Motor neuron (in vitro differentiated cells): ENCODE data around the gene KRT2. TPM values are rescaled to one million over a fixed set of nuclear protein-coding genes. Genes with fewer than 3 reads are reported as not detected.

Source experiments
- ATAC-seq, 8 experiments: fragments of 200-7000 bp; cut with Tn5 transposase; replicated peaks in 6 of 8; 2 replicates each; pipeline ENCODE4 v1.8.0; 2021; ENCODE audit warnings: mild to moderate bottlenecking in 8 of 8, moderate library complexity in 8 of 8
- H3K27ac ChIP-seq, 2 donors: fragments of 250-450 bp; sonication (Bioruptor Pico); 2 replicates each; pipeline ENCODE4 v1.9.0; 2021; ENCODE audit warnings: antibody characterized with exemption in 2 of 2, mild to moderate bottlenecking in 2 of 2, moderate library complexity in 1 of 2
- H3K4me1 ChIP-seq, 2 donors: fragments of 250-450 bp; sonication (Bioruptor Pico); replicated peaks in 1 of 2; 2 replicates each; pipeline ENCODE4 v1.6.1; 2021; ENCODE audit warnings: antibody characterized with exemption in 2 of 2, mild to moderate bottlenecking in 2 of 2, moderate library complexity in 1 of 2
- H3K4me3 ChIP-seq, 5 donors: fragments of 250-450 bp; sonication (Bioruptor Pico); 2 replicates each; pipeline ENCODE4 v1.9.0; 2021; ENCODE audit warnings: antibody characterized with exemption in 5 of 5, mild to moderate bottlenecking in 5 of 5, moderate library complexity in 4 of 5
- WGBS, 10 experiments: fragments of 450-650 bp; shearing (Covaris generic); methylation state at CpG; one replicate each; pipeline ENCODE4 v1.0.0; 2022; 5-methylcytosine and 5-hydroxymethylcytosine counted together
- in situ Hi-C, 9 experiments: fragments of 400-800 bp; cut with MboI; loops; one replicate each; pipeline ENCODE4 v1.15.0; 2021; ENCODE audit warnings: low sequenced_read_pairs in 9 of 9, low pct_unique_long_range_greater_than_20kb in 2 of 9; ENCODE audit not compliant: unreplicated experiment in 9 of 9
- total RNA-seq, 8 experiments: library from RNA; unstranded; fragments of 300-600 nt; gene quantifications; 2 replicates each; pipeline versions ENCODE4 v1.2.3 to v1.2.4, GENCODE V29; 2022

The KRT2 gene
- total RNA-seq, result under 1 TPM in 4 of 8 experiments, not detected in 4; 0.08 to 0.62 (median 0.35) TPM

DNA sequence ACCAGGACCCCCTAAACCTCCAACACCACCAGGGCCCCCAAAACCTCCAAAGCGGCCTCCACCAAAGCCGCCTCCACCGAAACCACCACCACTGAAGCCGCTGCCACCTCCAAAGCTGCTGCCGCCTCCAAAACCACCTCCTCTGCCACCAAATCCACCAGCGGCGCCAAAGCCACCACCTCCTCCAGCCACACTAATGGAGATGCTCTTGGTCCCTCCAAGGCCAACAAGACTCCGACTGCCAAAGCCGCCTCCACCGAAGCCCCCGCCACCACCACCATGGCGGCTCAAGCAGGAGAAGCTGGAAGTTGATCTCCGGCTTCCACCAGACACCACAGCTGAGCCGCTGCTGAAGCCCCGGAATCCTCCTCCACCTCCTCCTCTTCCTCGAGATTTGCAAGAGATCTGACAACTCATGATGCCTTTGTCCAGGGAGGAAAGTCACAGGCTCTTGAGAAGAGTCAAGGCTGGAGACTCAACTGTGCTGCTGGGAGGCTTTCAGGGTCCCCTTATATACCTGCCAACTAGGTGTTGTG is at the start of gene KRT2:
TSS of gene KRT2 (minus strand) at position 486 of the 536 bp plus-strand sequence. CDS start at position 417, 69 bp downstream.
- Histone ChIP-seq H3K4me1 (no peaks in the 10 kb centered on the region), H3K27ac (no peak within 1 kb of the TSS), H3K4me3 (no peak within 1 kb of the TSS)
- in situ Hi-C loops, result loop anchor here in 1 of 9 experiments (25.0 kb wide), 1 partner anchor 211 kb away; no protein-coding TSS in a partner anchor
- no peak for ATAC-seq
- WGBS, 10 experiments, result 73 to 100% (median 88%) methylated on average over 1 to 12 of the region's 16 CpGs; no CpG with 5 or more reads in 6 of the 10 experiments

DNA sequence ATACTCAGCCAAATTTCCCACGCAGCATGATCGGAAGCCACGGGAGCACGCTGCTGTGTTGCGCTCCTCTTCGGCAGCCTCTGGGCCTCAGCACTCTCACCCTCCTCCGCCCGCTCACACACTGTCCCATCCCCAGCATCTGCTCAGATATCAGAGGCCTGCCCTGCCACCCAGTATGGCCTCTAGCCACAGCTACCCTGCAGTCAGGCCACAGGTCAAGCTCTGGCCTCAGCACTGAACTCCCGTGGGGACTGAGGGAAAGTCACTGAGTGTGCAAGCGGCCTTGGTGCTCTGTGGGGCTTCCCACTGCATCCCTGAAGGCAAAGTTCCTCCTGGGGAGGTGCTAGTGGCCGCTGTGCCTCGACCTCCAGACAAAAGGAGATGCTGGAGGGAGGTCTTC is 49.3 kb upstream of the KRT2 start:
- Histone ChIP-seq H3K27ac (no peak overlapping the region), H3K4me3 (no peak overlapping the region), H3K4me1 (no peaks in the 10 kb centered on the region)
- 25 to 100% (median 87%) methylated on average over 1 to 9 of the region's 12 CpGs; no CpG with 5 or more reads in 3 of the 10 experiments for WGBS, 10 experiments
- ATAC-seq, result no peak
- in situ Hi-C loops, result no loop called here

DNA sequence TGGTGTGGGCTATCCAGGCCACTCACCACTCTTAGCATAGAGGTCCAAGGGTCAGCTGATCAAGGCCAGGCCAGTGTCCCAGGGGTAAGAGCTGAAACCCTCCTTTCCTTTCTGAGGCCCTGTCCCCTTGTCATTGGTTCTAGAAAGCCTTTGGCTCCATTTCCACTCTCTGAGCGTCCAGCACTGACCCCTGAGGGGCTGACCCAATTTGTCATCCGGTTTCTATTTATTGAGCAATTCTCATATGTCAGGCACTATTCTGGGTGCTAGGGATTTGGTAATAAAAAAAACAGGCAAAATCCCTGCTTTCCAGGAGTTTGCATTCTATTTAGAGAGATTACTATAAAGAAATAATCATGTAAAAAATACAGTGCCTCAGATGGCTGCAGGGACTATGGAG is 47.9 kb upstream of the KRT2 start:
- no peak for ATAC-seq
- 42 to 89% (median 80%) methylated on average over 1 to 2 of the region's 2 CpGs; no CpG with 5 or more reads in 5 of the 10 experiments for WGBS, 10 experiments

DNA sequence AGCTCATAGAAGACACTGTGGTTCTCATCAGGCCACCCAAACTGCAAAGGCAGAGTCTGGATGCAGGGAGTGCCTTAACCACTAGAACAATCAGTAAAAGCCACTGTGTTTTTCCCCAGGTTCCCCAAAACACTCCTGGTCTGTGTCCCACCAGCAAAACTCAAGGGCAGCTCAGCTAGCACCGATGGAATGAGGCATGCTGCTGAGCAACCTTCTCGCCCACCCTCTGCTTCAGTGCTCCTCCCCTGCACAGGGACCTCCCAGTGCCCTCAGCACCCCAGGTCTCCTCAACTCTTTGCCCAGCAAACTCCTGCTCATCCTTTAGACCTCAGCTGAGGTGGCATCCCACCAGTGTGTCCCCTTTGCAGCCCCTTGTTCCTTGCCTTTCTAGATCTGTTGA is 47.4 kb upstream of the KRT2 start:
- no peak overlapping the region for H3K4me3 ChIP-seq
- no peaks in the 10 kb centered on the region for H3K4me1 ChIP-seq
- H3K27ac ChIP-seq, result no peak overlapping the region
- in situ Hi-C loops, result no loop called here
- no peak for ATAC-seq
- 60 to 80% (median 80%) methylated on average over 1 of the region's 2 CpGs; no CpG with 5 or more reads in 7 of the 10 experiments for WGBS, 10 experiments

More for the DNA sequence above, 47.9 kb upstream of the KRT2 start:
- in situ Hi-C loops, result no loop called here
- Histone ChIP-seq H3K4me3 (no peak overlapping the region), H3K4me1 (no peaks in the 10 kb centered on the region), H3K27ac (no peak overlapping the region)

DNA sequence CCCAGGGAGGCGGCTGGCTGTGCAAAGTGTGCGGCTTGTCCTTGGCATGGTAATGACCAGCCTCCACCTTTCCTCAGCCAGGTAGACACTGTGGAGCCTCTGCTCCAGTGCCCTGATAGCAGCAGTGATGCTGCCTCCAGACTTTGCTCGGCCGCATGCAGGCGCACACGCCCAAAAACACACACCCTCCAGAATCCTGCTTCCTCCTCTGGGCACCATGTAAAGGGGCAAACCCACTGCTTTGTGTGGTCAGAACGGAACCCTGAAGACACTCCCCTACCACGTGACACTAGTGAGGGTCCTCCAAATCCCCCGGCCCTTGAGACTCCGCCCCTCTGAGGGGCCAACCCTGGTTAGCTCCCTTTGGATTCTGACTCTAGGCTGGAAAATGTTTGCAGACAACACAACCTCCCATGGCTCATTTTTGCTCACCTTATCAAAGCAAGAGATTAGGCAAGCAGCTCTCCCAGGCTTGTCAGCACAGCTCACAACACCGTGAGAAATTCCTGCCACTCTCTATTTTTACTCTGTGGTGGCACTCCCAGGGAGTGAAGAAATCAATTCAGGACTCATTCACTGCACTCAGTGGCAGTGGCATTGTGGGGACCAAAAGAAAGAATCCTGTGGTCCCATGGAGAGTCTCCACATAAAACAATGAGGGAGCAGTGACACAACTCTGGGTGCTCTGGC is 46.8 kb upstream of the KRT2 start:
- H3K4me1 ChIP-seq, result no peaks in the 10 kb centered on the region
- no peak overlapping the region for H3K4me3 ChIP-seq
- 24 to 100% (median 70%) methylated on average over 1 to 5 of the region's 11 CpGs; no CpG with 5 or more reads in 5 of the 10 experiments for WGBS, 10 experiments
- in situ Hi-C loops, result no loop called here
- no peak for ATAC-seq
- no peak overlapping the region for H3K27ac ChIP-seq

DNA sequence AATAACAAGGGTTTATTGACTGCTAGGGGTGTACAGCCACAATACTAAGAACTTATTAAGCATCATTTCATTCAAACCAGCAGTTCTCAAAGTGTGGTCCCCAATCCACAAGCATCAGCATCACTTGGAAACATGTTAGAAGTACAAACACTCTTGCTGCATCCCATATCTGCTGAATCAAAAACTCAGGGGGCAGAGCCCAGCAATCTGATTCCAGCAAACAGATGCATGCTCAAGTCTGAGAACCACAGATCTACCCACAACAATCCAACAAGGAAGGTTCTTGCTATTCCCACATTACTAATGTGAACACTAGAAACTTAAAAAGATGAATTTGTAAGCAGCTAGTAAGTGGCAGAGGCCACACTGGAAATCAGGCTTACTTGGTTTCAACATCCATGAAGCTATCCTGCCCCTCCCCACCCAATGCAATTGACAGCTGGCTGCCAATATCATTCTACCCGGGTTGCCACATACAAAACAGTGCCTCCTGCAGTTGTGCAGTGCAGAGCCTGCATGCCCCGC is 45.1 kb upstream of the KRT2 start:
- WGBS, 10 experiments, result 30 to 57% (median 40%) methylated on average over 1 to 2 of the region's 2 CpGs; no CpG with 5 or more reads in 7 of the 10 experiments
- Histone ChIP-seq H3K27ac (no peak overlapping the region), H3K4me3 (no peak overlapping the region), H3K4me1 (no peaks in the 10 kb centered on the region)
- in situ Hi-C loops, result no loop called here
- ATAC-seq, result no peak

DNA sequence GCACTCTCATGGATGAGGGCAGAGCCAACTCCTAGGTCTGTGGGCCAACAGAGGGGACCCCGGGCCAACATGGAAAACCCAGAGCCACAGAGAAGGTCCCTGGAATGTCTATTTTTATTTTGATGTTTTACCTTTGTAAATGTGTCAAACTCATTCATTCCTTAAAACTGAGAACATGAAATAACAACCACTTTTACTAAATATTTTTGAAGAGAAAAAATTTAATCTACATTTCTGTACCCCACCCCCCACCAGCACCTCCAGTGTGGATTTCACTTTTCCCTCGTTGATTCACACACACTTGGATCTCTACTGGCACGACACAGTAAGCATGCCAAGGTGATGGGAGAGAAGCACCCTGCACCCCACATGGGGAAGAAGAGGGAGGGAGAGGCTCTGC is 44.6 kb upstream of the KRT2 start:
- no peak for ATAC-seq
- Histone ChIP-seq H3K27ac (no peak overlapping the region), H3K4me1 (no peaks in the 10 kb centered on the region), H3K4me3 (no peak overlapping the region)
- in situ Hi-C loops, result no loop called here
- WGBS, 10 experiments, result 13 to 57% (median 40%) methylated on average over 1 to 3 of the region's 3 CpGs; no CpG with 5 or more reads in 4 of the 10 experiments

DNA sequence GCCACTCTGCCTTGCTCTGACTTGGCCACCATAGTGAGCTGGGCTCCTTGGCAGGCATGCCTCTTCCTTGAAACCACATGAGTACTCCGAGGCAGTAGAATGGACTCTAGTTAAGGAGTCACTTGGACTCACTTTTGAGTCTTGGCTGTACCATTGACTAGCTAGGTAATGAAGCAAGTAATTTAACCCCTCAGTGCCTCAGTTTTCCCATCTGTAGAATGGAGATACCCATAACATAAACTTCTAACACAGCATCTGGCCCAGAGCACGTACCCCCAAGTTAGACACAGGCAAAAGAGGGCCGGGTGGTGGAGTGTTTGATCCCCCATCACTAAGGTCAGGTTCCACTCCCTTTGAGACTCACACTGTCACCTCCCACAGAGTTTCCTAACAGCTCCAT is 43.0 kb upstream of the KRT2 start:
- WGBS, 10 experiments, result 0 to 75% (median 70%) methylated on average over 1 to 2 of the region's 3 CpGs; no CpG with 5 or more reads in 7 of the 10 experiments
- no peak for ATAC-seq
- no peak overlapping the region for H3K4me3 ChIP-seq
- no peak overlapping the region for H3K27ac ChIP-seq
- no peaks in the 10 kb centered on the region for H3K4me1 ChIP-seq
- in situ Hi-C loops, result no loop called here

DNA sequence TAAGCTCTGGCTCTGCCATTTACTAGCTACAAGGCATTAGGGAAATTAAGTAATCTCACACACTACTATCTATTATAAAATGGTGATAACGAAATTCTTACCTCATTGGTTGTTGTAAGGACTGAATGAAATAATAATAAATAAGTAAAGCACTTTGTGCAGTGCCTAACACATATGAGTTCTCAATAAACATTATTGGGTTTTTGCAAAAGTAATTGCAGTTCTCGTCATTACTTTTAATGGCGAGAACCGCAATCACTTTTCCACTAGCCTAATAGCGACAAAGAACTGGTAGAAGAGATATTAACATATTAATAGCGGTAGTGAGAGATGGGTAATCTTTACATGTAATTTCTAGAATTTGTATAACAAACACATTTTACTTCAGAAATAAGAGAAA is 42.1 kb upstream of the KRT2 start:
- ATAC-seq, result no peak
- Histone ChIP-seq H3K27ac (no peak overlapping the region), H3K4me1 (no peaks in the 10 kb centered on the region), H3K4me3 (no peak overlapping the region)
- in situ Hi-C loops, result no loop called here
- WGBS, 10 experiments, result 60 to 95% (median 74%) methylated on average over 1 to 6 of the region's 6 CpGs

DNA sequence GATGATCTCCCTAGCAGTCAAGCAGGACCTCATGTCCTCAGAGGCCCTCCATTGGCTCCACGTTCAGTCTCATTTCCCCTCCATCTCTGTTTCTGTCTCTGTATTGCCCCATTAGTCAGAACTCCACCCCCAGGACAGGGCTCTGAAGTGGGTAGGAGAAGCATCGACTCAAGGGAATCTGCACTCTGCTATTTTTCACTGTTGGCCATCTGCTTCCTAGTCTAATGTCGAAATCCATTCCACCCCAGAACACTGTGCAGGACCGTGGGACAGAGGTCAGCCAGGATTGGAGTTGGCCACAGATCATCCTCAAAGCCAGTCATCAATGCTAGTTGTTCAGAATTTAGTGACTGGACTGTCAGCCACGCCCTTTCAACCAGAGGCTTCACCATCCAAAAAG is 41.2 kb upstream of the KRT2 start:
- in situ Hi-C loops, result no loop called here
- no peak for ATAC-seq
- 20 to 59% (median 50%) methylated on average over 3 to 5 of the region's 5 CpGs; no CpG with 5 or more reads in 4 of the 10 experiments for WGBS, 10 experiments

DNA sequence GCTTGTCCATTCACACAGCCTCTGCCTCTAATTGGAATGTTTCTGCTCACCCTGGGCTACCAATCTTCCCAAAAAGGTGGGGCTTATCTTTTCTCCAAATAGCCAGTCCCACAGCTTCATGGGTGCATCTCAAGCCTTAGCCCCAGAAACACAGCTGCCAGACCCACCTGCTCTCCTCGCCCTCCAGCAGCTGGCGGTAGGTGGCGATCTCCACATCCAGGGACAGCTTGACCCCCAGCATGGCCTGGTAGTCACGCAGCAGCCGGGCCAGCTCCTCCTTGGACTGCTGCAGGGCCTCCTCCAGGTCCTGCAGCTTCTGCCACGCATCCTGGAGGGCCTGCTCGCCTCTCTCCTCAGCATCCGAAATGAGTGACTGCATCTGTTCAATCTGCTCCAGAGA is 40.2 kb upstream of the KRT2 start:
- WGBS, 10 experiments, result 46 to 100% (median 83%) methylated on average over 1 to 3 of the region's 8 CpGs; no CpG with 5 or more reads in 6 of the 10 experiments

More for the DNA sequence above, 41.2 kb upstream of the KRT2 start:
- Histone ChIP-seq H3K4me3 (no peak overlapping the region), H3K27ac (no peak overlapping the region), H3K4me1 (no peaks in the 10 kb centered on the region)

DNA sequence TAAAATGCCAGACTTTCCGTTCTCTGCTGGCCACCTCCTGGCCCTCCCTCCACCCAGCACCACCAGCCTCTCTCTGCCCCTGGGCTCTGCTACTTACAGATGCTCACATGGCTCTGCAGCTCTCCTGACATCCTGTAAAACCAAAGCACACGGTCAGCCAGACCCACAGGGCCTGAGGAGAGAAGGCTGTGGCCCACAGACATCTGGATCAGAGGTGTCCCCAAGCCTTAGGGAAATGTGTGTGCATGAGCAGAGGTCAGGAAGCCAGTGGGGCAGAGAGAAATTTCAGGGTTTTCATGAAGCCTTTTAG is 39.8 kb upstream of the KRT2 start:
- 22 to 80% (median 40%) methylated on average over 1 to 2 of the region's 2 CpGs; no CpG with 5 or more reads in 5 of the 10 experiments for WGBS, 10 experiments
- no peak overlapping the region for H3K27ac ChIP-seq
- in situ Hi-C loops, result no loop called here
- no peak overlapping the region for H3K4me3 ChIP-seq
- H3K4me1 ChIP-seq, result no peaks in the 10 kb centered on the region
- ATAC-seq, result peak in 1 of 8 experiments; percentile 9

More for the DNA sequence above, 40.2 kb upstream of the KRT2 start:
- H3K4me1 ChIP-seq, result no peaks in the 10 kb centered on the region
- H3K4me3 ChIP-seq, result no peak overlapping the region
- no peak for ATAC-seq
- in situ Hi-C loops, result no loop called here
- H3K27ac ChIP-seq, result no peak overlapping the region

DNA sequence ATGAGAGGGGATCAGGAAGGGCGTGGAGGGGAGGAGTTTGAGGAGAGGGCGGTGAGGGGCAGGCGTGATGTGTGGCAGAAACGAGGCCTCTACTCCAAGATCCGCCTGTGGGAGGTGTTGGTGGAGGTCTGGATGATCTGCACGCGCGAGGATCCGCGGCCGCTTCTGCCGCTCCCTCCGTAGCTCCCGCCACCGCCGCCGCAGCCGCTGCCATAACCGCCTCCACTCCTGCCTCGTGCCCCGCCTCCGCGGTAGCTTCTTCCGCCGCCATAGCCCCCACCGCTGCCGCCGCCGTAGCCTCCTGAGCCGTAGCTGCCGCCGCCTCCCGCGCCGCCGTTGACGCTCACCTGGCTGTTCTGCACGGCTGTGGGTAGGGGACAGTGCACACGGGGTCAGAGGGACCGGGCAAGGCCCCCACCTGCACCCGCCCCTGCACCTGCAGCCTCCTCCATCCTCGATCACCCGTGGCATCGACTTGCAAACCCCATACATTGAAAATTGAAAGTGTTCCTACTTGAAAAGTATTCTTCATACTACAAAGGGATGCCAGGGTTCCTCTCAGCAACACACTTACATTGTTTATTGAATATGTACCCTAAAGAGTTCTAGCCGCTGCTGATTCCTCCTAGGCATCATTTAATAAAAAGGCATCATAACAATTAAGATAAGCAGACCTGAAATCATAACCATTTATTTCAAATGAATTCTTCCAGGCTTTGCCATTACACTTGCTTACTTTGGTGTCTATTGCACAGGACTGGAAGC is 39.2 kb upstream of the KRT2 start:
- ATAC-seq, result peak in 7 of 8 experiments; percentile 41 to 85 (median 61)
- Histone ChIP-seq H3K4me1 (no peaks in the 10 kb centered on the region), H3K27ac (no peak overlapping the region), H3K4me3 (peak overlapping the region; percentile 11 to 27 (median 17))
- 14 to 100% (median 30%) methylated on average over 1 to 17 of the region's 45 CpGs; no CpG with 5 or more reads in 4 of the 10 experiments for WGBS, 10 experiments
- in situ Hi-C loops, result no loop called here
